CD4-positive, alpha-beta T cell treated with Interferon gamma for 1 hour (primary cell): ENCODE data around the gene PRRT3.

Experiments
- DNase-seq: peaks from one replicate; pipeline ENCODE4 v3.0.0-alpha.2; 2020

Gene PRRT3

GRCh38 chr3:9951962-9952805, at the start of gene PRRT3:
Gene PRRT3, minus strand, starts transcription at chr3:9952408. Its CDS starts 2,293 bp downstream, at chr3:9950115.
- peak; percentile 41 for DNase-seq

GRCh38 chr3:10000686-10001085, 48.5 kb upstream of the PRRT3 start:
- DNase-seq: no peak

- DNase-seq: no peak
Measured at GRCh38 chr3:9994086-9994844, 42.1 kb upstream of the PRRT3 start.

GRCh38 chr3:9986230-9986725, 34.1 kb upstream of the PRRT3 start:
- no peak for DNase-seq

GRCh38 chr3:9980251-9980650, 28.0 kb upstream of the PRRT3 start:
- no peak for DNase-seq

- no peak for DNase-seq
Measured at GRCh38 chr3:9978710-9979305, 26.6 kb upstream of the PRRT3 start.

- DNase-seq: peak; percentile 48
Measured at GRCh38 chr3:9976721-9977709, 24.8 kb upstream of the PRRT3 start.

- DNase-seq: no peak
Measured at GRCh38 chr3:9970020-9970652, 17.9 kb upstream of the PRRT3 start.

- no peak for DNase-seq
Measured at GRCh38 chr3:9969632-9970019, 17.4 kb upstream of the PRRT3 start.

GRCh38 chr3:9966841-9967240, 14.6 kb upstream of the PRRT3 start:
- no peak for DNase-seq

- DNase-seq: no peak
Measured at GRCh38 chr3:9965200-9965875, 13.1 kb upstream of the PRRT3 start.

- DNase-seq: no peak
Measured at GRCh38 chr3:9957214-9957613, 5.0 kb upstream of the PRRT3 start.

GRCh38 chr3:9955611-9956352, 3.6 kb upstream of the PRRT3 start:
- DNase-seq: no peak

- DNase-seq: no peak
Measured at GRCh38 chr3:9955067-9955502, 2.9 kb upstream of the PRRT3 start.

GRCh38 chr3:9951598-9951961, 628 bp downstream of the PRRT3 start:
- DNase-seq: no peak

GRCh38 chr3:9951126-9951525, 1.1 kb downstream of the PRRT3 start:
- DNase-seq: no peak

GRCh38 chr3:9949626-9950025, 2.6 kb downstream of the PRRT3 start:
- no peak for DNase-seq

- no peak for DNase-seq
Measured at GRCh38 chr3:9949115-9949514, 3.1 kb downstream of the PRRT3 start.

GRCh38 chr3:9948586-9948985, 3.6 kb downstream of the PRRT3 start:
- DNase-seq: no peak
